Neural progenitor cell (in vitro differentiated cells): Measurements from ENCODE around the gene TICAM1.

ENCODE experiments used
- CTCF ChIP-seq: fragments of 200-600 bp; sonication (generic); IDR thresholded peaks from 2 replicates; pipeline ENCODE4 v1.5.1; 2017; ENCODE audit warnings: antibody characterized with exemption, mild to moderate bottlenecking
- EZH2 ChIP-seq: fragments of 200-600 bp; sonication (generic); IDR thresholded peaks from 2 replicates; pipeline ENCODE4 v1.6.1; 2017; ENCODE audit warnings: antibody characterized with exemption, mild to moderate bottlenecking, moderate library complexity
- EZH2phosphoT487 ChIP-seq: fragments of 200-600 bp; sonication (generic); IDR thresholded peaks from 2 replicates; pipeline ENCODE4 v1.6.1; 2017; ENCODE audit warnings: antibody characterized with exemption

GRCh38 chr19:4844348-4845179 is 13.1 kb upstream of the TICAM1 start:
- TF ChIP-seq CTCF = no peak
- TF ChIP-seq EZH2 = no peak
- no peak for TF ChIP-seq EZH2phosphoT487
